ENCODE measurements around the gene ARHGEF11. TPM values are rescaled to one million over a fixed set of nuclear protein-coding genes. Genes with fewer than 3 reads are reported as not detected.

The ARHGEF11 gene
- total RNA-seq, 3 donors from 2014 or later: 31.1 to 50.4 (median 33.1) TPM

- Histone ChIP-seq H3K27me3 (no peaks in the 10 kb centered on the region), H3K27ac (peak overlapping the region; percentile 68 to 97), H3K9me3 (no peaks in the 10 kb centered on the region), H3K4me1 (peaks cover 0 to 17% of the 10 kb centered on the region in 2 donors), H3K36me3 (no peaks in the 10 kb centered on the region), H3K4me3 (no peak overlapping the region)
- intact Hi-C loops (cut with DNase I; ENCODE audit: low total_unique reads): no loop called here
- TF ChIP-seq POLR2AphosphoS5 (IDR thresholded peaks at IDR 0.05) (no peak), POLR2A (IDR thresholded peaks at IDR 0.05) (no peak), CTCF (IDR thresholded peaks at IDR 0.05) (no peak)
- DNase-seq (ENCODE audit: low spot score in 2 of 2): no peak
These were observed 146.4 kb downstream of the ARHGEF11 start for GRCh38 chr1:156898971-156899664.

- Histone ChIP-seq H3K36me3 (no peaks in the 10 kb centered on the region), H3K4me1 (peaks cover 0 to 14% of the 10 kb centered on the region in 2 donors), H3K9me3 (no peaks in the 10 kb centered on the region), H3K4me3 (peak overlapping the region in 1 of 3 donors; percentile 40), H3K27me3 (peaks cover 0 to 9% of the 10 kb centered on the region in 2 donors), H3K27ac (peak overlapping the region; percentile 68 to 97)
- no peak for TF ChIP-seq POLR2A (IDR thresholded peaks at IDR 0.05)
- no peak for TF ChIP-seq POLR2AphosphoS5 (IDR thresholded peaks at IDR 0.05)
- no peak for TF ChIP-seq CTCF (IDR thresholded peaks at IDR 0.05)
- intact Hi-C loops (cut with DNase I; ENCODE audit: low total_unique reads): no loop called here
- DNase-seq (ENCODE audit: low spot score in 2 of 2): no peak
These were observed 147.4 kb downstream of the ARHGEF11 start for GRCh38 chr1:156898161-156898566.

- H3K36me3 ChIP-seq: no peaks in the 10 kb centered on the region
- intact Hi-C loops (cut with DNase I; ENCODE audit: low total_unique reads): no loop called here
- peak overlapping the region in 2 of 3 donors; percentile 16 to 40 for H3K4me3 ChIP-seq
- H3K27me3 ChIP-seq: peaks cover 0 to 12% of the 10 kb centered on the region in 2 donors
- peaks cover 0 to 9% of the 10 kb centered on the region in 2 donors for H3K4me1 ChIP-seq
- peak overlapping the region; percentile 68 to 97 for H3K27ac ChIP-seq
- TF ChIP-seq POLR2AphosphoS5 (IDR thresholded peaks at IDR 0.05) (no peak), POLR2A (IDR thresholded peaks at IDR 0.05) (no peak), CTCF (IDR thresholded peaks at IDR 0.05) (no peak)
- no peak for DNase-seq (ENCODE audit: low spot score in 2 of 2)
- H3K9me3 ChIP-seq: no peaks in the 10 kb centered on the region
These were observed 148.3 kb downstream of the ARHGEF11 start for GRCh38 chr1:156897078-156897825.

- TF ChIP-seq POLR2A (IDR thresholded peaks at IDR 0.05): no peak
- no peak for TF ChIP-seq POLR2AphosphoS5 (IDR thresholded peaks at IDR 0.05)
- TF ChIP-seq CTCF (IDR thresholded peaks at IDR 0.05): no peak
- H3K27me3 ChIP-seq: peaks cover 0 to 12% of the 10 kb centered on the region in 2 donors
- peak overlapping the region in 2 of 3 donors; percentile 16 to 40 for H3K4me3 ChIP-seq
- H3K27ac ChIP-seq: peak overlapping the region; percentile 78 to 97
- H3K9me3 ChIP-seq: no peaks in the 10 kb centered on the region
- peaks cover 0 to 9% of the 10 kb centered on the region in 2 donors for H3K4me1 ChIP-seq
- H3K36me3 ChIP-seq: no peaks in the 10 kb centered on the region
- DNase-seq (ENCODE audit: low spot score in 2 of 2): no peak
- intact Hi-C loops (cut with DNase I; ENCODE audit: low total_unique reads): no loop called here
These were observed 149.0 kb downstream of the ARHGEF11 start for GRCh38 chr1:156896490-156897033.
